K562 (cell line): ENCODE data around the gene NUDCD3.

Experiments
- EP300 ChIP-seq: IDR thresholded peaks from 2 replicates; pipeline ENCODE4 v1.6.1; 2012; ENCODE audit warnings: low read length, improper control_type of control experiment
- GATAD2B ChIP-seq: fragments of 450-650 bp; IDR thresholded peaks from 2 replicates; pipeline ENCODE4 v1.6.1; 2017; ENCODE audit warnings: mild to moderate bottlenecking, borderline replicate concordance
- MAFK ChIP-seq: IDR thresholded peaks from 2 replicates; pipeline ENCODE4 v1.6.1; 2011; ENCODE audit warnings: low read length, improper control_type of control experiment
- USF1 ChIP-seq: sonication (generic); formaldehyde crosslinking; IDR thresholded peaks from 2 replicates; pipeline ENCODE4 v1.9.0; 2022; ENCODE audit warnings: mild to moderate bottlenecking, missing genetic modification reagents
- TF ChIP-seq, protein P1 (sequence below): fragments of 450-650 bp; IDR thresholded peaks from one replicate; pipeline ENCODE4 v1.6.1; 2018; ENCODE audit warnings: mild to moderate bottlenecking, moderate library complexity; ENCODE audit not compliant: partially characterized antibody

DNA sequence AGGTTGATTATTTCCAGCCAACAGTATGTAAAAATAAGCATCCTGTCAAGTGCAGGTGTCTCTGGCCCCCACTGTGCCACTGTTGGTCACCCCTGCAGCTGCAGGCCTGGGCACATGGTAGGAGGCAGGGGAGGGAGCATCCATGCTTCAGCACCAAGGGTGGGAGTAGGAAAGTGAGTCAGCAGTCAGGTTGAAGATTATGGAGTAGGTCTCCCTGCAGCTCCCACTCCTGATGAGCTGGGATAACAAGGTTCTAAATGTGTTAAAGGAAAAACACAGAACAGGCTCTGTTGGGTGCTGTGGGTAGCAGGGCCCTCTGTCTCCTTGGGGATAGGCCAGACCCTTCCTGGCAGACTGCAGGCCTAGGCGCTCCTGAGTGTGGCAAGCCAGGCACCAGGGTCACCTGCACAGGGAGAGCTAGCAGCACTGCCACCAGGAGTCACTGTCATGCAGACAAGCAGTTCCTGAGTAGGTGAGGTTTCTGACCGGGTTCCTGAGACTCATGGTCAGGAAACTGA lies 59.3 kb downstream of the NUDCD3 start:
- TF ChIP-seq GATAD2B (no peak), EP300 (no peak), MAFK (no peak; the same call in 1 of the 2 replicates), USF1 (CRISPR knock-in tag) (no peak)
- TF ChIP-seq, protein P1, sequence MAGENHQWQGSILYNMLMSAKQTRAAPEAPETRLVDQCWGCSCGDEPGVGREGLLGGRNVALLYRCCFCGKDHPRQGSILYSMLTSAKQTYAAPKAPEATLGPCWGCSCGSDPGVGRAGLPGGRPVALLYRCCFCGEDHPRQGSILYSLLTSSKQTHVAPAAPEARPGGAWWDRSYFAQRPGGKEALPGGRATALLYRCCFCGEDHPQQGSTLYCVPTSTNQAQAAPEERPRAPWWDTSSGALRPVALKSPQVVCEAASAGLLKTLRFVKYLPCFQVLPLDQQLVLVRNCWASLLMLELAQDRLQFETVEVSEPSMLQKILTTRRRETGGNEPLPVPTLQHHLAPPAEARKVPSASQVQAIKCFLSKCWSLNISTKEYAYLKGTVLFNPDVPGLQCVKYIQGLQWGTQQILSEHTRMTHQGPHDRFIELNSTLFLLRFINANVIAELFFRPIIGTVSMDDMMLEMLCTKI = no peak
